ENCODE measurements around the gene SEZ6. TPM values are rescaled to one million over a fixed set of nuclear protein-coding genes. Genes with fewer than 3 reads are reported as not detected.

Gene SEZ6
- total RNA-seq, 1 experiment from 2014 or later: not detected

GRCh38 chr17:29021226-29021625, 15.4 kb upstream of the SEZ6 start:
- ChIA-PET CTCF (no interaction called here), POLR2A (no interaction called here)
- Histone ChIP-seq H3K4me1 (ENCODE audit: control insufficient read depth, insufficient read depth, low read length) (peaks cover 8% of the 10 kb centered on the region; the same call in 1 of the 2 replicates), H3K27ac (ENCODE audit: low read length) (no peak overlapping the region), H3K4me3 (ENCODE audit: low read depth in 2 of 2, low read length in 2 of 2) (no peak overlapping the region), H3K27me3 (ENCODE audit: control insufficient read depth, insufficient read depth, low read length) (peaks cover 27% of the 10 kb centered on the region), H3K36me3 (ENCODE audit: control insufficient read depth, insufficient read depth, low read length) (no peaks in the 10 kb centered on the region), H3K9me3 (ENCODE audit: control insufficient read depth, insufficient read depth, low read depth, low read length) (no peaks in the 10 kb centered on the region)
- DNase-seq (ENCODE audit: low read depth, low spot score): no peak
- no TSS peak for BruUV-seq (replicated peaks)
- in situ Hi-C loops (cut with HindIII; ENCODE audit: low pct_unique_long_range_greater_than_20kb, low sequenced_read_pairs): no loop called here
- intact Hi-C loops (cut with micrococcal nuclease; ENCODE audit: unreplicated experiment): no loop called here
- no peak for ATAC-seq
- TF ChIP-seq POLR2AphosphoS5 (IDR thresholded peaks at IDR 0.05; ENCODE audit: low read depth, low read length): no peak
- TF ChIP-seq SIN3A (IDR thresholded peaks at IDR 0.05; ENCODE audit: borderline replicate concordance, insufficient read depth, low read depth, low read length): no peak
- no peak for TF ChIP-seq CTCF (IDR thresholded peaks at IDR 0.05)

- Histone ChIP-seq H3K36me3 (ENCODE audit: control insufficient read depth, insufficient read depth, low read length) (no peaks in the 10 kb centered on the region), H3K27ac (ENCODE audit: low read length) (no peak overlapping the region), H3K9me3 (ENCODE audit: control insufficient read depth, insufficient read depth, low read depth, low read length) (no peaks in the 10 kb centered on the region), H3K4me1 (ENCODE audit: control insufficient read depth, insufficient read depth, low read length) (peaks cover 8% of the 10 kb centered on the region; the same call in 1 of the 2 replicates), H3K27me3 (ENCODE audit: control insufficient read depth, insufficient read depth, low read length) (peaks cover 27% of the 10 kb centered on the region), H3K4me3 (ENCODE audit: low read depth in 2 of 2, low read length in 2 of 2) (no peak overlapping the region)
- ChIA-PET CTCF (interaction anchor here (0.5 to 0.6 kb wide), 2 partner anchors 96 to 284 kb away, joined by 3 to 5 read pairs; no protein-coding TSS in a partner anchor), POLR2A (no interaction called here)
- DNase-seq (ENCODE audit: low read depth, low spot score) (no peak), ATAC-seq (no peak)
- BruUV-seq (replicated peaks): no TSS peak
- TF ChIP-seq TCF7L2 (IDR thresholded peaks at IDR 0.05; ENCODE audit: low read depth, low read length) (no peak), POLR2AphosphoS5 (IDR thresholded peaks at IDR 0.05; ENCODE audit: low read depth, low read length) (no peak), SIN3A (IDR thresholded peaks at IDR 0.05; ENCODE audit: borderline replicate concordance, insufficient read depth, low read depth, low read length) (no peak)
- in situ Hi-C loops (cut with HindIII; ENCODE audit: low pct_unique_long_range_greater_than_20kb, low sequenced_read_pairs) (no loop called here), intact Hi-C loops (cut with micrococcal nuclease; ENCODE audit: unreplicated experiment) (no loop called here)
Measured at GRCh38 chr17:29020576-29020975, 14.7 kb upstream of the SEZ6 start.

- DNase-seq (ENCODE audit: low read depth, low spot score): no peak
- CTCF ChIA-PET: interaction anchor here (0.6 kb wide), 1 partner anchor 97 kb away, joined by 3 read pairs; no protein-coding TSS in a partner anchor
- in situ Hi-C loops (cut with HindIII; ENCODE audit: low pct_unique_long_range_greater_than_20kb, low sequenced_read_pairs): no loop called here
Measured at GRCh38 chr17:29019475-29020181, 13.8 kb upstream of the SEZ6 start.

More at GRCh38 chr17:29019475-29020181, 13.8 kb upstream of the SEZ6 start:
- ATAC-seq: no peak
- TF ChIP-seq TCF7L2 (IDR thresholded peaks at IDR 0.05; ENCODE audit: low read depth, low read length) (no peak), SIN3A (IDR thresholded peaks at IDR 0.05; ENCODE audit: borderline replicate concordance, insufficient read depth, low read depth, low read length) (no peak), CTCF (IDR thresholded peaks at IDR 0.05) (no peak), POLR2AphosphoS5 (IDR thresholded peaks at IDR 0.05; ENCODE audit: low read depth, low read length) (no peak), REST (IDR thresholded peaks at IDR 0.05; ENCODE audit: insufficient read depth in 1 of 2, low read depth in 2 of 2, low read length in 1 of 2) (no peak)
- intact Hi-C loops (cut with micrococcal nuclease; ENCODE audit: unreplicated experiment): no loop called here
- no TSS peak for BruUV-seq (replicated peaks)
- H3K4me3 ChIP-seq (ENCODE audit: low read depth in 2 of 2, low read length in 2 of 2): no peak overlapping the region
- H3K9me3 ChIP-seq (ENCODE audit: control insufficient read depth, insufficient read depth, low read depth, low read length): no peaks in the 10 kb centered on the region
- POLR2A ChIA-PET: no interaction called here
- no peak overlapping the region for H3K27ac ChIP-seq (ENCODE audit: low read length)
- peaks cover 8% of the 10 kb centered on the region; the same call in 1 of the 2 replicates for H3K4me1 ChIP-seq (ENCODE audit: control insufficient read depth, insufficient read depth, low read length)
- no peaks in the 10 kb centered on the region for H3K36me3 ChIP-seq (ENCODE audit: control insufficient read depth, insufficient read depth, low read length)
- peaks cover 27% of the 10 kb centered on the region for H3K27me3 ChIP-seq (ENCODE audit: control insufficient read depth, insufficient read depth, low read length)

All from Panc1 (cell line).